Caco-2 (cell line): Measurements from ENCODE around the gene TARBP2. TPM values are rescaled to one million over a fixed set of nuclear protein-coding genes. Genes with fewer than 3 reads are reported as not detected.

Source experiments
- BruUV-seq: library from RNA; stranded (reverse); fragments of 400-500 nt; replicated peaks from 2 replicates; lab custom pipeline; 2021; lab: Mats Ljungman, UMichigan
- CTCF ChIA-PET: fragments of 300-600 bp; sonication (Branson Sonifier 250); formaldehyde crosslinking; loops from one replicate; lab custom pipeline; 2022; ENCODE audit warnings: antibody characterized with exemption; lab: Charles Lee
- POLR2A ChIA-PET: fragments of 300-600 bp; sonication (Branson Sonifier 250); formaldehyde crosslinking; loops from one replicate; lab custom pipeline; 2022; ENCODE audit warnings: antibody characterized with exemption; lab: Charles Lee
- DNase-seq, 2 experiments: peaks; one replicate each; pipeline versions ENCODE4 v3.0.0 to v3.0.0-alpha.2; 2020 to 2022
- H3K27me3 ChIP-seq: replicated peaks from 2 replicates; pipeline ENCODE4 v1.6.0; 2011; ENCODE audit warnings: low read length; ENCODE audit not compliant: control insufficient read depth, insufficient read depth
- H3K36me3 ChIP-seq: 2 replicates; pipeline ENCODE4 v1.5.1; 2011; ENCODE audit warnings: low read length; ENCODE audit not compliant: control insufficient read depth, insufficient read depth
- H3K4me1 ChIP-seq: fragments of 250-450 bp; sonication (Bioruptor Pico); 2 replicates; pipeline ENCODE4 v1.5.1; 2020; ENCODE audit warnings: mild to moderate bottlenecking
- H3K4me3 ChIP-seq: 2 replicates; pipeline ENCODE4 v1.5.1; 2011; ENCODE audit warnings: low read depth, mild to moderate bottlenecking, control low read depth, low read length
- H3K9me3 ChIP-seq: fragments of 250-450 bp; sonication (Bioruptor Pico); 2 replicates; pipeline ENCODE4 v1.5.1; 2020; ENCODE audit warnings: mild to moderate bottlenecking, moderate library complexity
- H3K27ac Mint-ChIP-seq: one replicate; pipeline ENCODE4 v1.8.0; 2022; ENCODE audit warnings: mixed read lengths; ENCODE audit not compliant: unreplicated experiment
- H3K27me3 Mint-ChIP-seq: one replicate; pipeline ENCODE4 v1.8.0; 2022; ENCODE audit warnings: mixed read lengths; ENCODE audit not compliant: insufficient read depth, unreplicated experiment
- H3K36me3 Mint-ChIP-seq: one replicate; pipeline ENCODE4 v1.8.0; 2022; ENCODE audit warnings: mild to moderate bottlenecking, mixed read lengths; ENCODE audit not compliant: insufficient read depth, unreplicated experiment
- H3K4me1 Mint-ChIP-seq: one replicate; pipeline ENCODE4 v1.8.0; 2022; ENCODE audit warnings: low read depth, mixed read lengths; ENCODE audit not compliant: unreplicated experiment
- H3K4me3 Mint-ChIP-seq: one replicate; pipeline ENCODE4 v1.8.0; 2022; ENCODE audit warnings: mild to moderate bottlenecking, moderate library complexity, mixed read lengths; ENCODE audit not compliant: unreplicated experiment
- H3K9me3 Mint-ChIP-seq: one replicate; pipeline ENCODE4 v1.8.0; 2022; ENCODE audit warnings: mixed read lengths; ENCODE audit not compliant: unreplicated experiment
- intact Hi-C: fragments of 100-400 bp; cut with micrococcal nuclease; formaldehyde crosslinking; loops from one replicate; pipeline ENCODE4 v1.10.0; 2022; ENCODE audit not compliant: unreplicated experiment
- total RNA-seq: library from RNA; stranded (reverse); gene quantifications from 2 replicates; pipeline ENCODE4 v1.2.3, GENCODE V29; 2022
- TF ChIP-seq, protein P1 (sequence below), 2 experiments: fragments of 200-600 bp in 1 of 2; IDR thresholded peaks; 1 replicate in 1 of 2; 2 replicates in 1 of 2; pipeline versions ENCODE4 v1.5.1 to v1.8.0; 2011 to 2022; ENCODE audit warnings: antibody characterized with exemption in 1 of 2, control low read depth in 1 of 2, inconsistent platforms in 1 of 2, low read depth in 1 of 2, low read length in 1 of 2, mild to moderate bottlenecking in 1 of 2, moderate library complexity in 1 of 2; ENCODE audit not compliant: insufficient read depth in 1 of 2, severe bottlenecking in 1 of 2, unreplicated experiment in 1 of 2

The TARBP2 gene
- total RNA-seq, 1 experiment from 2014 or later = 50.7 TPM

DNA sequence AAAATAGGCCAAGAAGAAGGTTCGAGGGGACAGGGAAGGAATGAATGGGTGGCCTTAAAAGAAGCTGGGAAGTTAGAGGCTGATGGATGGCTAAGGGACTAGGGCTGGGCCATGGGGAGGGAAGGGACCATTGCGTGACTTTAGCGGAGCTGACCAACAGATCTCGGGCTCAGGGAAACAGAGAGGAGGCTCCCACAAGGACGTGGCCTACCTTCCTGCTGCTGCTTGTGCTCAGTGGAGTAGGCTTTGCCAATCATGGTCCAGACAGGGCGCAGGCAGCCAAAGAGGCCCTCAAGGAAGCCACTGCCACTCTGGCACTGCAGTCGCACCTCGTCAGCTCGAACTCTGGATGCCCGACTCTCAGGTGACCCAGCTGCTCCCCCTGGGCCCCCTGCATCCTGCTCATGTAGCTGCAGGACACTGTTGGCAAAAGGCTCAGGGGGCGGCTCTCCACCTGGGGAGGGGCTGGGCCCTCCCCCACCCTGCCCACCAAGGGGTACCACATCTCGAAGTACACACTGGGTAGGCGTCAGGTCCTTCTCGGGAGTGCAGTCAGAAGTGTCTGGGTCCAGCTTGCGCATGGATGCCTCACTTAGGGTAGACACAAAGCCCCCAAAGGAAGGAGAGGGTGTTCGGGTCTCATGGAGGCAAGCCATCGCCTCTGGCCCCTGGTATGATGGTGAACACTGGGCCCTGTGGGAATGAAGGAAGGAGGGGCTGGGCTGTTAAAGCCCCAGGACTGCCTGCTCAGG, 14.2 kb upstream of the TARBP2 start:
- Mint-ChIP-seq H3K36me3 (peaks cover 76% of the 10 kb centered on the region), H3K4me3 (no peak overlapping the region), H3K27me3 (no peaks in the 10 kb centered on the region), H3K9me3 (no peaks in the 10 kb centered on the region), H3K4me1 (peaks cover 2% of the 10 kb centered on the region), H3K27ac (peak overlapping the region; percentile 72)
- H3K27me3 ChIP-seq = no peaks in the 10 kb centered on the region
- peaks cover 7% of the 10 kb centered on the region for H3K36me3 ChIP-seq
- no peaks in the 10 kb centered on the region for H3K9me3 ChIP-seq
- peak in 1 of 2 experiments; percentile 16 for DNase-seq
- intact Hi-C loops = no loop called here
- BruUV-seq = no TSS peak
- no peaks in the 10 kb centered on the region; the same call in 1 of the 2 replicates for H3K4me1 ChIP-seq
- ChIA-PET POLR2A (interaction anchor here (0.6 kb wide), 1 partner anchor 212 kb away, joined by 3 read pairs; no protein-coding TSS in a partner anchor), CTCF (no interaction called here)
- TF ChIP-seq, protein P1, sequence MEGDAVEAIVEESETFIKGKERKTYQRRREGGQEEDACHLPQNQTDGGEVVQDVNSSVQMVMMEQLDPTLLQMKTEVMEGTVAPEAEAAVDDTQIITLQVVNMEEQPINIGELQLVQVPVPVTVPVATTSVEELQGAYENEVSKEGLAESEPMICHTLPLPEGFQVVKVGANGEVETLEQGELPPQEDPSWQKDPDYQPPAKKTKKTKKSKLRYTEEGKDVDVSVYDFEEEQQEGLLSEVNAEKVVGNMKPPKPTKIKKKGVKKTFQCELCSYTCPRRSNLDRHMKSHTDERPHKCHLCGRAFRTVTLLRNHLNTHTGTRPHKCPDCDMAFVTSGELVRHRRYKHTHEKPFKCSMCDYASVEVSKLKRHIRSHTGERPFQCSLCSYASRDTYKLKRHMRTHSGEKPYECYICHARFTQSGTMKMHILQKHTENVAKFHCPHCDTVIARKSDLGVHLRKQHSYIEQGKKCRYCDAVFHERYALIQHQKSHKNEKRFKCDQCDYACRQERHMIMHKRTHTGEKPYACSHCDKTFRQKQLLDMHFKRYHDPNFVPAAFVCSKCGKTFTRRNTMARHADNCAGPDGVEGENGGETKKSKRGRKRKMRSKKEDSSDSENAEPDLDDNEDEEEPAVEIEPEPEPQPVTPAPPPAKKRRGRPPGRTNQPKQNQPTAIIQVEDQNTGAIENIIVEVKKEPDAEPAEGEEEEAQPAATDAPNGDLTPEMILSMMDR (IDR thresholded peaks at IDR 0.05; ENCODE audit: insufficient read depth in 1 of 2, low read depth in 1 of 2, low read length in 1 of 2, severe bottlenecking in 1 of 2, unreplicated experiment in 1 of 2) = no peak
- no peak overlapping the region for H3K4me3 ChIP-seq

DNA sequence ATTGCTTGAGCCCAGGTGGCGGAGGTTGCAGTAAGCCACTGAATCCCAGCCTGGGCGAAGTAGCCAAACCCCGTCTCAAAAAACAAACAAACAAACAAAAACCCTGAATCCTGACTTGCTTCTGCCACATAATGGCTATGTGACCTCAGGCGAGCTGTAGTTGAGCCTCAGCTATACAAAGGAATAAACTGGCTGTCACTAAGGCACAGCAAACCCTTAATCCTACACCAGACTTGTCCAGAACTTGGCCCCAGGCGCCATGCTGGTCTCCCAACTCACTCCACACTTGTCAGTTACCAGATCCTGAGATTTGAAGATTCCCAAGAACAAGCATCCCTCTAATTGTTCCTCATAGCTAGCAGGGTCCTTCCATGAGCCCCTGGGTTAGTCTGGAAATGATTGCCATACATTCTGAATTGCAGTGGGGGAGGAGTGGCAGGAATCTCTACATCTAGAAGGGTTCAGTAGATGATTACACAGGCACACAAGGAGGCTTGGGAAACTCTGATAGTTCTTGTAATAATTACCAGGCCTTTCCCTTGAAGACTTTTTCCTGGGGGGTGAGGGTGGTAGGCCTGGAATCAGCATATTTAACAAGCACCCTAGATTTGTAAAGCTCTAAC, 11.7 kb upstream of the TARBP2 start:
- Mint-ChIP-seq H3K9me3 (no peaks in the 10 kb centered on the region), H3K36me3 (peaks cover 63% of the 10 kb centered on the region), H3K27ac (no peak overlapping the region), H3K27me3 (no peaks in the 10 kb centered on the region), H3K4me1 (peaks cover 17% of the 10 kb centered on the region), H3K4me3 (no peak overlapping the region)
- H3K27me3 ChIP-seq = no peaks in the 10 kb centered on the region
- H3K4me1 ChIP-seq = peaks cover 5% of the 10 kb centered on the region
- TF ChIP-seq, protein P1 (IDR thresholded peaks at IDR 0.05; ENCODE audit: insufficient read depth in 1 of 2, low read depth in 1 of 2, low read length in 1 of 2, severe bottlenecking in 1 of 2, unreplicated experiment in 1 of 2) = no peak
- intact Hi-C loops = no loop called here
- H3K4me3 ChIP-seq = no peak overlapping the region
- ChIA-PET POLR2A (no interaction called here), CTCF (no interaction called here)
- no peaks in the 10 kb centered on the region for H3K9me3 ChIP-seq
- peaks cover 6% of the 10 kb centered on the region for H3K36me3 ChIP-seq
- no TSS peak for BruUV-seq
- no peak for DNase-seq

DNA sequence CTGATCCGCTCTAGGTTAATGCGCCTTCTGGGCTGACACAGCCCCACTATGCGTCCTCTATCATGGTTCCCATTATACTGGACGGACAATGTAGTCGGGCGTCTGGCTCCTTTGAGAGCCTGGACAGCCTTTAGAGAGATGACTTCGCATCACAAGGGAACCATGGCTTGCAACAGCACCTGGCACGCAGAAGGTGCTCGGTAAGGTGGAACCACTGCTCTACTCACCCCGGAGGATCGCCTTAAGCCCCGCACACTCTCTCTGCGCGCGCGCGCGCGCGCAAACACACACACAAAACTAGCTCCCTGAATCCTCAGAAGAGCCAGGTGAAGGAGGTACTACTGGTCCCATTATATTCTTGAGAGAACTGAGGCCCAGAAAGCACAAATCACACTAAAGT, 8.9 kb upstream of the TARBP2 start:
- peak overlapping the region; percentile 61 for H3K4me3 ChIP-seq
- Mint-ChIP-seq H3K36me3 (peaks cover 35% of the 10 kb centered on the region), H3K4me3 (peak overlapping the region; percentile 88), H3K4me1 (peaks cover 27% of the 10 kb centered on the region), H3K9me3 (no peaks in the 10 kb centered on the region), H3K27ac (peak overlapping the region; percentile 72), H3K27me3 (no peaks in the 10 kb centered on the region)
- BruUV-seq = TSS peak; percentile 82
- H3K9me3 ChIP-seq = no peaks in the 10 kb centered on the region
- no peaks in the 10 kb centered on the region for H3K27me3 ChIP-seq
- POLR2A ChIA-PET = interaction anchor here (0.5 to 1.7 kb wide), 3 partner anchors 9 to 16 kb away, joined by 4 to 6 read pairs (median 5); partner anchors contain the start of gene TARBP2
- CTCF ChIA-PET = interaction anchor here (0.6 to 2.1 kb wide), 4 partner anchors 9 to 1467 kb away, joined by 4 to 7 read pairs (median 6); partner anchors contain the start of gene TARBP2
- H3K4me1 ChIP-seq = peaks cover 18% of the 10 kb centered on the region
- intact Hi-C loops = no loop called here
- TF ChIP-seq, protein P1 (IDR thresholded peaks at IDR 0.05; ENCODE audit: insufficient read depth in 1 of 2, low read depth in 1 of 2, low read length in 1 of 2, severe bottlenecking in 1 of 2, unreplicated experiment in 1 of 2) = no peak
- H3K36me3 ChIP-seq = no peaks in the 10 kb centered on the region
- no peak for DNase-seq
